ENCODE measurements around the gene AGK.
A peak's percentile ranks its signal among the peaks of the same experiment; 100 is the strongest.

AGK gene, protein sequence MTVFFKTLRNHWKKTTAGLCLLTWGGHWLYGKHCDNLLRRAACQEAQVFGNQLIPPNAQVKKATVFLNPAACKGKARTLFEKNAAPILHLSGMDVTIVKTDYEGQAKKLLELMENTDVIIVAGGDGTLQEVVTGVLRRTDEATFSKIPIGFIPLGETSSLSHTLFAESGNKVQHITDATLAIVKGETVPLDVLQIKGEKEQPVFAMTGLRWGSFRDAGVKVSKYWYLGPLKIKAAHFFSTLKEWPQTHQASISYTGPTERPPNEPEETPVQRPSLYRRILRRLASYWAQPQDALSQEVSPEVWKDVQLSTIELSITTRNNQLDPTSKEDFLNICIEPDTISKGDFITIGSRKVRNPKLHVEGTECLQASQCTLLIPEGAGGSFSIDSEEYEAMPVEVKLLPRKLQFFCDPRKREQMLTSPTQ

DNA sequence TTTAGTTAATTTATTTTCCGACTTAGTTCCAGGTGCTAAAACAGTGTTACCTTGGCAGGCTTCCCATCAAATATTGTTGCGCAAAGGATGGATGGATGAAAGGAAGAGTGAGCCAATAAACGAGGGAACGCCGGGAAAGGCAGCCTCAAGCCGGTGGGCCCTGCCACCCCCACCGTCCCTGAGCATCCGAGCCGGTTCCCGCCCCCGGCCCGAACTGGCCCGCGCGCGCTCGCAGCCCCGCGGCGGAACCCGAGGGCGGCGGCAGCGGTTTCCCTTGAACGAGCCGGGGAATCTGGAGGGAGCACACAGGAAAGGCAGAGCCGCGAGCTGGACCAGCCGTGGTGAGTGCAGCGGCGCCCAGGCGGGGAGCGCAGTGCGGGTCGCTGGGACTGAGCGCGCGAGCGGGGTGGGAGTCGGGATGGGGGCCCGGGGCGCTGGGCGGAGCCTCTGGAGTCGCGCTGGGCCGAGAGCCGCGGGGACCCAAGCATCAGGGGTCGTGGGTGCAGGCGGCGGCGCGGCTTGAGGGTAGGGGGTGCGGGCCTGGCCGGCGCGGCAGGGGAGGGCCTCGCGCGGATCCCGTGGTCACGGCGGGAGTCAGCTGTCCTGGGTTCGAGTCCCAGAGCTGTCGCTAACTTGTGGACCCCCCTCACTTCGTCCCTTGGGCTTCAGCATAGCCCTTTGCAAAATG is at the start of gene AGK:
TSS of gene AGK (plus strand) at position 317 of the 688 bp plus-strand sequence. CDS start 4,057 bp downstream, outside the sequence.
- no peak for DNase-seq (ENCODE audit: low read depth, low spot score)

GRCh38 chr7:141501451-141501850 is 49.8 kb upstream of the AGK start:
- DNase-seq (ENCODE audit: low read depth, low spot score) = no peak

DNA sequence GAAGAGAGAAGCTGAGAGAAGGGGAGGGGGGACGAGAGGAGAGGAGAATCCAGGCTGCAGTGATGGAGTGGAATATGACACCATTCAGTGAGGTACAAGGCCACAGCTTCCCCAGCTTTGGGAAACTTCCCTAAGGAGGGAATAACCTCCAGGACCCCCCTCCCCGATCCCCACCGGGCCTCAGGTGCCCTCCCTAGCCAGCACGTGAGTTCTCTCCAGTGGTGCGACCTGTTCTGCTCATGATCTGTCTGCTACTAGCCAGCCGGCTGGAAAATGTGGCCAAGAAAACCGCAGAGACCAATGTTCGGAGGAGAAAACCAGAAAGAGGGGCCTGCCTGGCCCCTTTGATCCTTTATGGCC is 39.9 kb upstream of the AGK start:
- DNase-seq (ENCODE audit: low read depth, low spot score) = peak; percentile 30

DNA sequence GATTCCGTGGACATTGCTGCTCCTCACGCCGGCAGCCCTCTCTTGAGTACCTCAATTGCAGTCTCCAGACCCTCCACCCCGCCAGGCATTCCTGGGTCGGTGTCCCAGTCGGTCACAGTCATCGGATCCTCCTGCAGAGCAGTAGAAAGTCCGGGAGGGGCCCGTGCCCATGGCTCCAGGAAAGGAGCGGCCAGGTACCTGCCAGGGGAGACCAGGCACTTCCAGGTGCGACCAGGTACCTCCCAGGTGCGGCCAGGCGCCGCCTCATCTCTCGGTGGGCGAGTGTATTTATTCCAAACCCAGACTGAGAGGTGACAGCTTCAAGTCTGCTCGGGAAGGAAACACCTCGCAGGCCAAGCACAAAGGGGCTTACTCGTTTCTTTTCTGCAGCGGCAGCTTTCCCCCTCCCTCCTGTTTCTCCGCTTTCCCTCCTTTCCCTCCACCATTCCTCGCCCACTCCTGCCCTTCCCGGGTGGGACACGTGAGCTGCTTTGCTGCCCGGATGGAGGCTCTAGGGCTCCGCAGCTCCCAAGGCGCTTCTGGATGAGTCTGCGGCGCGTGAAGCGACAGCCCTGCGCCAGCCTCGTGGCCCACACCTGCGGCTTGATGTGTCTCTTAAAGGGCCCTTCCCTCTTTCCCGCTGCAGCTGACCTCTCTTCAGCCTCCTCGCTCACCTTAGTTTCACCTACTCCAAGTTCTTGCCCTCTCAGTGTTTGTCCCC is 39.4 kb upstream of the AGK start:
- DNase-seq (ENCODE audit: low read depth, low spot score) = peak; percentile 42

DNA sequence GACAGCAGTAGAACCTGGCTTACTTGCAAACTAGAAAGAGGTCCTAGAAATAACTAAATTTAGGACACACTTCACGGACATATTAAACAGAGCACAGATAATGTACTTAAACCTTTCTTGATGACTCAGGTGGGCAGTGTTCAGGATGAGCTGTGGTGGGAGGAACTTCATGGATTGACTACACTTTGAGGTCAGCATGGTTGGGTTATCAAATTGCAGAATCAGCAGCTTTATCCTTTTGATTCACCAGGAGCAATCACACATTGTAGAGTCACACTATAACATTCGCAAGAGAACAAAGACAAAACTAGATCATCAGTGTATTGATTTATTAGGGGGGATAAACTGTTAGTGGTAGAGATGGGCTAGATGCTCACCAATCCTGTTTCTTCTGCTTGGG is 38.6 kb upstream of the AGK start:
- no peak for DNase-seq (ENCODE audit: low read depth, low spot score)

- no peak for DNase-seq (ENCODE audit: low read depth, low spot score)
Observed at GRCh38 chr7:141513720-141514119, 37.5 kb upstream of the AGK start.

DNA sequence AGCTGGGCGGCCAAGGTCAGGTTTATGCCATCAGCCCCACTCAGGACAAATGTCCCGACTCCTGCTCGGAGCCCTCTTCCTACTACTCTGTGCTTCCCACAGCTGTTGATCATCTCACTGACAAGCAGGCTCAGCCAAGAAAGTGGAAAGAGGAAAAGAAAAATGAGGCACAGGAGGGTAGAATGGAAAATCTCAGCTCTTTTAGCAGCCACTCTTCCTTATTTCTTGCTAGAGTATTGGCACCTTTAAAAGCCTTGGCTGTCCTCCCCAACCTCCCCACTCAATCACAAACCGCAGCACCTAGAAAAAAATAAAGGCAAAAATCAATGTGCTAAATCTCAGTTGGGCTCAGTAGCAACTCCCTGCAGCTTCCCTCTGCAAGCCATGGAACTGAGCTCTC is 35.3 kb upstream of the AGK start:
- no peak for DNase-seq (ENCODE audit: low read depth, low spot score)

DNA sequence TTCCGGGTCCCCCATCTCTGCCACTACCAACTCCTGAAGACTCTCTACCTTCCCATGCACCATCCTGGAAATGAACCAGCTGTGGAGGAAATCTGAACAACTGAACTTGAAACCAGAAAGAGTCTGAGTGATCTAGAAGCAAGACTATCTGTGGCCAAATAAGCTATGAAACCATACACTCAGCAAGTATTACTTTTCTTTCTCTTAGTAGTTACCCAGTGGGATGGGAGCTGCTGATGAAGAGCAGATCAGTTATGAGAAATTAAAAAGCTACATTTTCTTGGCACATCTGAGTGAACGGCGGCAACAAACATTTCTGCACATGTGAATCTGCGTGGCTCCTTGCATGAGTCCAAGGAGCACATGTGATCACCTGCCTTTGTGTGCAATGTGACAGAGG is 31.6 kb upstream of the AGK start:
- DNase-seq (ENCODE audit: low read depth, low spot score) = no peak

DNA sequence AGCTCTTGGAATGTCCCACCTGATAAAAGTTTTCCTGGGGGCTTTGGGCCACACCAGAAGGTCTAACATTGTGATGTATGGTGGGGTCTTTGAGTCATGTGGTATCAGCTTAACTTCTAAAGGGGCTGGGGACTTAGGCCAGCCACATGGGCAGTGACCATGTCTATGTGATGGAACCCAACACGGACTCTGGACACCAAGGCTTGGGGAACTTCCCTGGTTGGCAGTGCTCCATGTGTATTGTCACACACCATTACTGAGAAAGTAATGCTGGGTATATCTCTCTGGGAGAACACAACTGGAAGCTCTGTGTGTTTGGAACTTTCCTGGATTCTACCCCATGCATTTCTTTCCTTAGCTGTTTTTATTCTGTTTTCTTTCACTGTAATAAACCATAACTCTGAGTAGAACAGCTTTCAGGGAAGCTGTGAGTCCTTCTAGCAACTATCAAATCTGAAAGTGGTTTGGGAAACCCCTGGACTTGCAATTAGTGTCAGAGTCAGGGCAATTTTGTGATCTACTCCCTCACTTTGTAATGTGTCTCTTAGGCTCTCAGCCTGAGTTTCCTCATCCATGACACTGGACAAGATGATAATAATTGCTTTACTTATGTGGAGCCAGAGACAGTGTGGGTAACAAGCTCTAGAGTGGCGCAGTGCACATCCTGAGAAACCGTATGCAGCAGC is 28.4 kb upstream of the AGK start:
- no peak for DNase-seq (ENCODE audit: low read depth, low spot score)

- DNase-seq (ENCODE audit: low read depth, low spot score) = no peak
Observed at GRCh38 chr7:141525973-141526514, 25.2 kb upstream of the AGK start.

GRCh38 chr7:141527076-141527475 is 24.1 kb upstream of the AGK start:
- no peak for DNase-seq (ENCODE audit: low read depth, low spot score)

DNA sequence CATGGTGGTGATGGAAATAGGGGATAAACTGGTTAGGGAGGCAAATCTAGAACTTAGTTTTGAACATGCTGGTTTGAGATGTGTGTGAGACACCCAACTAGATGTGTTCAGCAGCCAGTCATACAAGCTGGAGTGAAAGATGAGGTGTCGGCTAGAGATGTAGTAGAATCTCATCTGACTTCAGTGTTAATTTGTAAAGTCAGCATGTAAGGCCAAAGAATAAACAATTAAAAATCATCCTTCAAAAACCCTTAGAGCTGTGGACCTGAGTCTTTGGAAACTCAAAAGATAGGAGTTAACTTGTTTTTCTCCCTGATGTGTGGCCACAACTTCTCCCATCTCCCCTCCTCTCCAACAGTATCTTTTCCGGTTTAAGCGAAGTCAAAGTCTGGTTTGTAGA is 22.8 kb upstream of the AGK start:
- DNase-seq (ENCODE audit: low read depth, low spot score) = no peak

- peak; percentile 63 for DNase-seq (ENCODE audit: low read depth, low spot score)
Observed at GRCh38 chr7:141533149-141533949, 17.9 kb upstream of the AGK start.

DNA sequence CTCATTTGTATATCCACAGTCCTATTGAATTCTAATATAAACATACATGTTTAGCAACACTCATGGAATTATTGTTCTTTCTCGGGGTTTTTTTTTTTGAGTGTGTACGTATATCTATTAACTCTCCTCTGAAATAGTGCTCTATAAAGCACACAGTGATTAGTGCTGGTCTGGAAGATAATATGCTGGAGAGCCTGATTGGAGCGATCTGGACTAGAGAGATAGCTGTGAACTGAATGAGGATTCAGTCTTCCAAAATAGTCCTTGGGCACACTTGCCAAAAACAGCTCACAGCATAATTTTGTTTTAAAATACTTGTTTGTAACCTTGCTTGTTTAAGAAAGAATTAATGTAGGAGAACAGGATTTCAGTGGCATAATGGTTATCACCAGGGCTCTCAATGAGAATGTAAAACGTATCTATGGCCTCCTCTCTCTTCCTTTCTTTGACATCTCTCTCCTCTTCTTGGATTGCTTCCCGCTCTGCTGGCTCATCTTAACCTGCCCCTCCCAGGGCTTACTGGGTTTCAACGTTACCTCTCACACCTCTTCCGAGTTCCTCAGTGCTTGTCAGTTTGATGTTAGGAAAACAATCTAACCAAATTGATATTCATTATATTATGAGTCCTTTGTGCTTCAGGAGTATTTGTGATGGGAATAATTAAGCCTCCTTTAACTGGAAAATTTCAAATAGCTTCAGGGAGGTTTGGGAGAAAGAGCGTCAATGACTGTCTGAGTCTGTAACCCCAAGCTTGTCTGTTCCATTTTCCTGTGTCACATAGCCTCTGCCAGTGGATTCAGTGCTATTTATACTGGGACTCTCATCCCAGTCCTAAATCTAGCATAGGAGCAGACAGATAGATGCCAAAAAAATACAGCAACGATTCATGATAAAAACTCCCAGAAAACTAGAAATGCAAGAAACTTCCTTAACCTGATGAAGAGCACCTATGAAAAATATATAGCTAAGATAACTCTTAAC is 16.2 kb upstream of the AGK start:
- DNase-seq (ENCODE audit: low read depth, low spot score) = no peak

- DNase-seq (ENCODE audit: low read depth, low spot score) = no peak
Observed at GRCh38 chr7:141537906-141538305, 13.3 kb upstream of the AGK start.

GRCh38 chr7:141541375-141541774 is 9.8 kb upstream of the AGK start:
- DNase-seq (ENCODE audit: low read depth, low spot score) = no peak

DNA sequence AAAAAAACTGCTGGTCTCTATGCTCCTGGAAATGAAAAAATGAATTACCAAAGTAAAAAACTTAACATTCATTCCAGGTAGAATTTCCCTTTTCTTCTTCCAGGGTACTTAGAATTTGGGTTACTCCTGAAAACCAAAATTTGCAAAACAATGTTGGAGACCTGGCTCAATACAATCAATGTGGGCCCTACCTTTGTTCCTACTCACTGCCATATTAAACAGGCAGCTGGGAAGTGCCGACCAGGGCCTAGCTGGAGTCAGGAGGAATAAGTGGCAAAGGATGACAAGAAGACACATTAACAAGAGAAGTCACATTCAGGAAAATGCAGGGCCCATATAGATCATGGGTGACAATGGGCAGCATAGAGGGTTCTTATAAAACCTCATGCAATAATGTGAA is 6.4 kb upstream of the AGK start:
- no peak for DNase-seq (ENCODE audit: low read depth, low spot score)

DNA sequence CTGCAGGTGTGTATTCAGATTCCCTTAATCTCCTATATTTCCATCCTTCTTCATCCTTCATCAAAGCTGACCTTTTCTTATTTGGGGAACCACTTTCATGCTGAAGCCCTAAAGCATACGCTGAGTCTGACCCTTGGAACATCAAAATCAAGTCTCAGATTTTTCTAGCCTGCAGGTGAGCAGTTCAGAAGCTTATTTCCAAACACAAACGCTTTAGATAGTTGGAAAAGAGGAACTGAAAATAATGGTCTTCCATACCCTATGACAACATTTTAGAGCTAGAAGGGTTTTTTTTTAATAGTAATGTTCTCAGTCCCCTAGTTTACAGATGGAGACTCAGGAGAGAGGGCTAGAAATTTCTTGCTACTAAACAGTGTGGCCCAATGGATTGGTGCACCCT is 1.6 kb upstream of the AGK start:
- DNase-seq (ENCODE audit: low read depth, low spot score) = no peak

GRCh38 chr7:141550386-141551093 is 670 bp upstream of the AGK start:
- DNase-seq (ENCODE audit: low read depth, low spot score) = no peak

Data from iPS DF 19.7 (cell line).